Right renal cortex interstitium (tissue), 3 donors: ENCODE measurements around the gene TOLLIP. TPM values are rescaled to one million over a fixed set of nuclear protein-coding genes. Genes with fewer than 3 reads are reported as not detected.

Experiments
- DNase-seq, 3 donors: peaks; one replicate each; pipeline ENCODE4 v3.0.0-alpha.2; 2013; ENCODE audit warnings: low read depth in 3 of 3, low spot score in 2 of 3
- polyA plus RNA-seq, 3 donors: library from polyadenylated mRNA; unstranded; fragments of 120-200 nt; gene quantifications; one replicate each; pipeline ENCODE4 v1.2.1, GENCODE V29; 2013; ENCODE audit not compliant: insufficient read length in 3 of 3

The TOLLIP gene
- polyA plus RNA-seq, 3 donors: 31.3 to 41.5 (median 36.0) TPM

GRCh38 chr11:1224491-1225385 is 84.7 kb downstream of the TOLLIP start:
- no peak for DNase-seq

Other genes starting within 250 kb of the TOLLIP start
- under 1 TPM in 2 of 3 donors, not detected in 1; 0.01 to 0.27 TPM for gene MUC2, start 234.8 kb downstream of the TOLLIP start, polyA plus RNA-seq
- under 1 TPM in 2 of 3 donors, not detected in 1; 0.01 TPM for gene MUC5AC, start 151.7 kb downstream of the TOLLIP start, polyA plus RNA-seq
- gene MUC5B, start 86.6 kb downstream of the TOLLIP start, polyA plus RNA-seq: under 1 TPM in 2 of 3 donors, not detected in 1; under 0.01 to 0.01 TPM
- gene BRSK2, start 80.3 kb upstream of the TOLLIP start, polyA plus RNA-seq: under 1 TPM; 0.25 to 0.64 (median 0.49) TPM
- gene MOB2, start 177.1 kb upstream of the TOLLIP start, polyA plus RNA-seq: 10 to 100 TPM; 28.8 to 36.7 (median 31.6) TPM